Osteocyte (in vitro differentiated cells): ENCODE data around the gene CCDC195. TPM values are rescaled to one million over a fixed set of nuclear protein-coding genes. Genes with fewer than 3 reads are reported as not detected.

ENCODE experiments used
- DNase-seq: peaks from one replicate; pipeline ENCODE4 v3.0.0; 2021; ENCODE audit warnings: mixed read lengths; ENCODE audit not compliant: unreplicated experiment; ENCODE audit errors: extremely low spot score
- H3K27ac Mint-ChIP-seq: one replicate; pipeline ENCODE4 v1.8.0; 2021; ENCODE audit warnings: mild to moderate bottlenecking, mixed read lengths; ENCODE audit not compliant: unreplicated experiment
- H3K27me3 Mint-ChIP-seq: one replicate; pipeline ENCODE4 v1.8.0; 2021; ENCODE audit warnings: mixed read lengths; ENCODE audit not compliant: unreplicated experiment
- H3K36me3 Mint-ChIP-seq: one replicate; pipeline ENCODE4 v1.8.0; 2021; ENCODE audit warnings: mixed read lengths; ENCODE audit not compliant: unreplicated experiment
- H3K4me1 Mint-ChIP-seq: one replicate; pipeline ENCODE4 v1.8.0; 2021; ENCODE audit warnings: mixed read lengths; ENCODE audit not compliant: unreplicated experiment
- H3K4me3 Mint-ChIP-seq: one replicate; pipeline ENCODE4 v1.8.0; 2021; ENCODE audit warnings: mild to moderate bottlenecking, moderate library complexity, mixed read lengths; ENCODE audit not compliant: unreplicated experiment
- H3K9me3 Mint-ChIP-seq: one replicate; pipeline ENCODE4 v1.8.0; 2021; ENCODE audit warnings: mixed read lengths; ENCODE audit not compliant: unreplicated experiment
- CTCF ChIP-seq: fragments of 200-600 bp; sonication (generic); IDR thresholded peaks from 2 replicates; pipeline ENCODE4 v1.5.0; 2021; ENCODE audit warnings: antibody characterized with exemption, mild to moderate bottlenecking, moderate library complexity
- total RNA-seq: library from RNA; stranded (reverse); gene quantifications from 2 replicates; pipeline ENCODE4 v1.2.1, GENCODE V29; 2021

The CCDC195 gene
- total RNA-seq, 1 donor from 2014 or later: not detected

DNA sequence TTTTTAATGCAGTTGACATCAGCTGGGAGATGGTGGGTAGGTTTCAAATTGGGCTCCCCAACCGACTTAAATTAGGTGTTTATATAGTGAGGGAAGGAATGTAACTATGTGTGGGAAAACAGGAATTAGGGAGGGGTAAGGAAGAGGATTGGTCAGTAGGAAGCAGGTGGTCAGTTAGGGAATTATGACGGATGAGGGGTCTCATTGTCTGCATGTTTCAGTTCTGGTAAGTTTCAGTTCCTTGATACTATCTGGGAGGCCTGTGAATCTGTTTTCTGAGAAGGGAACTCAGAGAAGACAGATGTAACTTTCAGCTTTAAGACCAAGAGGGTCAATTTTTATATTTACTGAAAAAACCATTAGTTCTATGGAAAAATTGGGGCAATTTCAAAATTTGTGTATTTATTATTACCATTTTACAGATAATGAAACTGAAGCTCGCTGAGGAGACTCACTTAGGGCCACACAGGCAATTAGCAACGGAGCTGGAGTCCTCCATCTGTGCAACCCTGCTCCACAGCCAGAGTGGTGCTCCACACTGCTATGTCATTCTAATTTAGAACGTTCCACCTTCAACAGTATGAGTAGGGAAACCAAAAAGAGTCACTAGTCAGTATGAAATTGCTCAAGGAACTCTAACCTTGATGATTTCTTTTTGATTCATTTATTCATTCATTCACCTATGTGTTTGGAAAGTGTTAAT lies 36.0 kb upstream of the CCDC195 start:
- Mint-ChIP-seq H3K27me3 (peaks cover 3% of the 10 kb centered on the region), H3K9me3 (peaks cover under 1% of the 10 kb centered on the region), H3K4me3 (no peak overlapping the region), H3K27ac (no peak overlapping the region), H3K36me3 (peaks cover under 1% of the 10 kb centered on the region), H3K4me1 (peaks cover 17% of the 10 kb centered on the region)
- TF ChIP-seq CTCF: no peak
- DNase-seq: no peak

DNA sequence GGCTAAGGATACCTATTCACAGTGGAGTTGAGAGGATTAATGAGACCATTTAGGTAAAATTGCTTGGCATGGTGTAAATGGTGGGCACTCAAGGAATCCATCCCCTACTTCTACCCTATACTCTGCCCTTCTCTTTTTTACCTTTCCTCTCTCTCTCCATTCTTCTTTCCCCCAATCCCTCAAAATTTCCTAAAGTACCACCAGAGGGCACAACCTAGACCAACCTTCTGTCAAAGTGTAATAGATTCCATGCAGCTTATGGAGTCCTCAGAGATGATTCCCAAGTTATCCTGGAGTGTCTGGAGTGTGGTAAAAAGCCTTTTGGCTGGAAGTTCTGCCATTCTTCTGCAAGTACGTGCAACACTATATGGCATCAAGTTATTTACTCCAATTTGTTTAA lies 33.0 kb upstream of the CCDC195 start:
- TF ChIP-seq CTCF: no peak
- no peak overlapping the region for H3K27ac Mint-ChIP-seq
- no peak overlapping the region for H3K4me3 Mint-ChIP-seq
- H3K36me3 Mint-ChIP-seq: no peaks in the 10 kb centered on the region
- H3K9me3 Mint-ChIP-seq: no peaks in the 10 kb centered on the region
- peaks cover 3% of the 10 kb centered on the region for H3K27me3 Mint-ChIP-seq
- H3K4me1 Mint-ChIP-seq: peaks cover 6% of the 10 kb centered on the region
- no peak for DNase-seq

GRCh38 chr2:224747765-224748164 lies 31.6 kb upstream of the CCDC195 start:
- Mint-ChIP-seq H3K27ac (no peak overlapping the region), H3K9me3 (no peaks in the 10 kb centered on the region), H3K4me1 (no peaks in the 10 kb centered on the region), H3K27me3 (peaks cover 3% of the 10 kb centered on the region), H3K36me3 (no peaks in the 10 kb centered on the region), H3K4me3 (no peak overlapping the region)
- TF ChIP-seq CTCF: no peak
- DNase-seq: no peak

DNA sequence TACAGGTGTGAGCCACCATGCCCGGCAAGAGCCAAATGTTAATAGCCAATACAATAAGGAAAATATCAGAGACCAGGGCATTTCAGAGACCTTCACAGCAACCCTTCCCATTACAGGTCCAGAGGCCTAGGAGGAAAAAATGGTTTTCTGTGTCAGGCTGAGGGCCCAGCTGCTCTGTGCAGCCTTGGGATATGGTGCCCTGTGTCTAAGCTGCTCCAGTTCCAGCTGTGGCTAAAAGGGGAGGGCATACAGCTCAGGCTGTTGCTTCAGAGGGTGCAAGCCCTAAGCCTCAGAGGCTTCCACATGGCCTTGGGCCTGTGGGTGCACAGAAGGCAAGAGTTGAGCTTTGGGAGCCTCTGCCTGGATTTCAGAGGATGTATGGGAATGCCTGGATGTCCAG lies 20.1 kb upstream of the CCDC195 start:
- DNase-seq: no peak
- Mint-ChIP-seq H3K27me3 (no peaks in the 10 kb centered on the region), H3K9me3 (peaks cover 18% of the 10 kb centered on the region), H3K4me3 (no peak overlapping the region), H3K27ac (no peak overlapping the region), H3K4me1 (no peaks in the 10 kb centered on the region), H3K36me3 (peaks cover 3% of the 10 kb centered on the region)
- no peak for TF ChIP-seq CTCF

DNA sequence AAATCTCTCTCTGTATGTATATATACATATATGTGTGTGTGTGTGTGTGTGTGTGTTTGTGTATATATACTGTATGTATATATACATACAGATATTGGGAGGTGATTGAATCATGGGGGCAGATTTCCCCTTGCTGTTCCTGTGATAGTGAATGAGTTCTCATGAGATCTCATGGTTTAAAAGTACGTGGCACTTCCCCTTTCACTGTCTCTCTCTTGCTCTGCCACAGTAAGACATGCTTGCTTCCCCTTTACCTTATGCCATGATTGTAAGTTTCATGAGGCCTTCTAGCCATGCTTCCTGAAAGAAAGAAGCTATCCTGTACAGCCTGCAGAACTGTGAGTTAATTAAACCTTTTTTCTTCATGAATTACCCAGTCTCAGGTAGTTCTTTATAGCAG lies 18.8 kb upstream of the CCDC195 start:
- no peak overlapping the region for H3K27ac Mint-ChIP-seq
- H3K4me3 Mint-ChIP-seq: no peak overlapping the region
- peaks cover 3% of the 10 kb centered on the region for H3K36me3 Mint-ChIP-seq
- no peaks in the 10 kb centered on the region for H3K27me3 Mint-ChIP-seq
- peaks cover 18% of the 10 kb centered on the region for H3K9me3 Mint-ChIP-seq
- no peaks in the 10 kb centered on the region for H3K4me1 Mint-ChIP-seq
- no peak for DNase-seq
- TF ChIP-seq CTCF: no peak
